Type B pancreatic cell (in vitro differentiated cells): Measurements from ENCODE around the gene RPS6KB2. TPM values are rescaled to one million over a fixed set of nuclear protein-coding genes. Genes with fewer than 3 reads are reported as not detected.

Source experiments
- DNase-seq: peaks from one replicate; pipeline ENCODE4 v3.0.0; 2021; ENCODE audit warnings: mixed read lengths; ENCODE audit not compliant: unreplicated experiment; ENCODE audit errors: extremely low spot score
- H3K27ac Mint-ChIP-seq: 2 replicates; pipeline ENCODE4 v1.8.0; 2021; ENCODE audit warnings: mild to moderate bottlenecking, mixed read lengths
- H3K27me3 Mint-ChIP-seq: 2 replicates; pipeline ENCODE4 v1.8.0; 2021; ENCODE audit warnings: mixed read lengths
- H3K36me3 Mint-ChIP-seq: 2 replicates; pipeline ENCODE4 v1.8.0; 2021; ENCODE audit warnings: mixed read lengths
- H3K4me1 Mint-ChIP-seq: one replicate; pipeline ENCODE4 v1.8.0; 2021; ENCODE audit warnings: mixed read lengths; ENCODE audit not compliant: unreplicated experiment
- H3K4me3 Mint-ChIP-seq: 2 replicates; pipeline ENCODE4 v1.8.0; 2021; ENCODE audit warnings: mild to moderate bottlenecking, mixed read lengths
- H3K9me3 Mint-ChIP-seq: 2 replicates; pipeline ENCODE4 v1.8.0; 2021; ENCODE audit warnings: mixed read lengths
- CTCF ChIP-seq: fragments of 200-600 bp; sonication (generic); conservative IDR thresholded peaks from 2 replicates; pipeline ENCODE4 v1.5.0; 2021; ENCODE audit warnings: antibody characterized with exemption, mild to moderate bottlenecking
- total RNA-seq: library from RNA; stranded (reverse); gene quantifications from 2 replicates; pipeline ENCODE4 v1.2.1, GENCODE V29; 2021; ENCODE audit warnings: low replicate concordance

The RPS6KB2 gene
- total RNA-seq, 1 donor from 2014 or later = 57.0 TPM

GRCh38 chr11:67441731-67442351 lies 13.5 kb downstream of the RPS6KB2 start:
- Mint-ChIP-seq H3K4me1 (peaks cover 3% of the 10 kb centered on the region), H3K4me3 (peak overlapping the region; percentile 88), H3K36me3 (no peaks in the 10 kb centered on the region), H3K9me3 (no peaks in the 10 kb centered on the region), H3K27me3 (no peaks in the 10 kb centered on the region), H3K27ac (peak overlapping the region; percentile 84)
- no peak for TF ChIP-seq CTCF
- DNase-seq = no peak

GRCh38 chr11:67442504-67443404 lies 14.5 kb downstream of the RPS6KB2 start:
- no peaks in the 10 kb centered on the region for H3K27me3 Mint-ChIP-seq
- peak overlapping the region; percentile 88 for H3K4me3 Mint-ChIP-seq
- no peaks in the 10 kb centered on the region for H3K36me3 Mint-ChIP-seq
- H3K27ac Mint-ChIP-seq = peak overlapping the region; percentile 84
- DNase-seq = no peak
- H3K4me1 Mint-ChIP-seq = peaks cover 3% of the 10 kb centered on the region
- H3K9me3 Mint-ChIP-seq = no peaks in the 10 kb centered on the region
- TF ChIP-seq CTCF = no peak

- DNase-seq = no peak
- H3K4me1 Mint-ChIP-seq = peaks cover 3% of the 10 kb centered on the region
- no peak for TF ChIP-seq CTCF
- H3K9me3 Mint-ChIP-seq = no peaks in the 10 kb centered on the region
- H3K4me3 Mint-ChIP-seq = peak overlapping the region; percentile 69
- H3K27me3 Mint-ChIP-seq = no peaks in the 10 kb centered on the region
- no peaks in the 10 kb centered on the region for H3K36me3 Mint-ChIP-seq
- peak overlapping the region; percentile 83 for H3K27ac Mint-ChIP-seq
Measured at GRCh38 chr11:67445515-67445914, 17.2 kb downstream of the RPS6KB2 start.

- no peaks in the 10 kb centered on the region for H3K36me3 Mint-ChIP-seq
Measured at GRCh38 chr11:67448220-67448609, 19.9 kb downstream of the RPS6KB2 start.

More at GRCh38 chr11:67448220-67448609, 19.9 kb downstream of the RPS6KB2 start:
- no peak overlapping the region for H3K27ac Mint-ChIP-seq
- no peak for TF ChIP-seq CTCF
- no peak overlapping the region for H3K4me3 Mint-ChIP-seq
- H3K4me1 Mint-ChIP-seq = no peaks in the 10 kb centered on the region
- H3K27me3 Mint-ChIP-seq = no peaks in the 10 kb centered on the region
- no peaks in the 10 kb centered on the region for H3K9me3 Mint-ChIP-seq
- DNase-seq = no peak
